Measurements from ENCODE around the gene WNK2.
"Not testable (repeated sequence)": the region's sequence is repeated elsewhere in the genome, so short reads cannot be mapped to it uniquely, and the experiment has no call there.

WNK2 gene

DNA sequence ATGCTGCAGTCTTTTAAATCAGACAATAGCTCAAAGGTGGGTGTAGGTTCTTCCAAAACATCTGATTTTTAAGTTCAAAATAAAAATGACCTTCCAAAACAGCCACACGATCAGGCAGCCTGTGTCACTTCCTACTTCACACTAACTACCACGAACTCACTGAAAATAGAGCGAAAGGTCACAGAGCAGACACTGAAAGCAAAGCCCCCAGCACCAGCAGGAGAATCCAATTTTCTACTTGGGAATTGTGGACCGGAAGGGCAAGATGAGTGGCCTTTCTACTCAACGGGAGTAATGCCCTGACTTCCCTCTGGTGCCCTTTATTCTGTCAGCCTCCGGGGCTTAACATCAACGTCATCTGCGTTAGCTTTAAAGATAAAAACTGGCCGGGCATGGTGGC is 159.7 kb downstream of the WNK2 start:
- H3K27ac ChIP-seq: no peak overlapping the region
- TF ChIP-seq, protein P1, sequence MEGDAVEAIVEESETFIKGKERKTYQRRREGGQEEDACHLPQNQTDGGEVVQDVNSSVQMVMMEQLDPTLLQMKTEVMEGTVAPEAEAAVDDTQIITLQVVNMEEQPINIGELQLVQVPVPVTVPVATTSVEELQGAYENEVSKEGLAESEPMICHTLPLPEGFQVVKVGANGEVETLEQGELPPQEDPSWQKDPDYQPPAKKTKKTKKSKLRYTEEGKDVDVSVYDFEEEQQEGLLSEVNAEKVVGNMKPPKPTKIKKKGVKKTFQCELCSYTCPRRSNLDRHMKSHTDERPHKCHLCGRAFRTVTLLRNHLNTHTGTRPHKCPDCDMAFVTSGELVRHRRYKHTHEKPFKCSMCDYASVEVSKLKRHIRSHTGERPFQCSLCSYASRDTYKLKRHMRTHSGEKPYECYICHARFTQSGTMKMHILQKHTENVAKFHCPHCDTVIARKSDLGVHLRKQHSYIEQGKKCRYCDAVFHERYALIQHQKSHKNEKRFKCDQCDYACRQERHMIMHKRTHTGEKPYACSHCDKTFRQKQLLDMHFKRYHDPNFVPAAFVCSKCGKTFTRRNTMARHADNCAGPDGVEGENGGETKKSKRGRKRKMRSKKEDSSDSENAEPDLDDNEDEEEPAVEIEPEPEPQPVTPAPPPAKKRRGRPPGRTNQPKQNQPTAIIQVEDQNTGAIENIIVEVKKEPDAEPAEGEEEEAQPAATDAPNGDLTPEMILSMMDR (conservative IDR thresholded peaks at IDR 0.05): no peak
- no peak for TF ChIP-seq ZFX (IDR thresholded peaks at IDR 0.05)

DNA sequence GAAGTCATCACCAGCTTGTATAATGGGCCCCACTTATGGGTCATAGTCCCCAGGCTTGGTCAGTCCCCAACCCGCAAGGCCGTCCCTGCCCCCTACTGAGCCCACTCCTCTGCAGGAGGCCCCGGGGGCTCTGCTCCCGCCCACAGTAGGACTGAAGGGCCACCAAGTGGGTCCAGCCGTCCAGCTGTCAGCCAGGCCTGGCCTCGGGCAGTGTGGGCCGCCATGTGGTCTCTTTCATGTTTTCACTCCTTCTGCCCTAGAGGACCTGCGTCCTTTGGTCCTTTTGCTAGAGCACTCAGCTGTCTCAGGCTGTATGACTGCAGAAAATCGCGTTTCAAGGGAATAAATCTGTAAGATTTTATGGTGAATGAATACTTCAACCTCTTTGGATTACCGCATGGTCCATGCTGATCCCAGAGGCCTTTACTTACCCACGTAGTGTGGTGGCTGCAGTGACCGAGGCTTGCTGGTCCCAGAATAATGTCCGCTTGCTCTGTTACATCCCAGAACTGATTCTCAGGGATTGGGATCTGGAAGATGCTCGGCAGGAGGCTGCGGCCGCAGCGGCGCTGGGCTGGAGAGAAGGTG is 161.8 kb downstream of the WNK2 start:
- no peak for TF ChIP-seq ZFX (IDR thresholded peaks at IDR 0.05)
- TF ChIP-seq, protein P1 (conservative IDR thresholded peaks at IDR 0.05): no peak
- H3K27ac ChIP-seq: no peak overlapping the region

DNA sequence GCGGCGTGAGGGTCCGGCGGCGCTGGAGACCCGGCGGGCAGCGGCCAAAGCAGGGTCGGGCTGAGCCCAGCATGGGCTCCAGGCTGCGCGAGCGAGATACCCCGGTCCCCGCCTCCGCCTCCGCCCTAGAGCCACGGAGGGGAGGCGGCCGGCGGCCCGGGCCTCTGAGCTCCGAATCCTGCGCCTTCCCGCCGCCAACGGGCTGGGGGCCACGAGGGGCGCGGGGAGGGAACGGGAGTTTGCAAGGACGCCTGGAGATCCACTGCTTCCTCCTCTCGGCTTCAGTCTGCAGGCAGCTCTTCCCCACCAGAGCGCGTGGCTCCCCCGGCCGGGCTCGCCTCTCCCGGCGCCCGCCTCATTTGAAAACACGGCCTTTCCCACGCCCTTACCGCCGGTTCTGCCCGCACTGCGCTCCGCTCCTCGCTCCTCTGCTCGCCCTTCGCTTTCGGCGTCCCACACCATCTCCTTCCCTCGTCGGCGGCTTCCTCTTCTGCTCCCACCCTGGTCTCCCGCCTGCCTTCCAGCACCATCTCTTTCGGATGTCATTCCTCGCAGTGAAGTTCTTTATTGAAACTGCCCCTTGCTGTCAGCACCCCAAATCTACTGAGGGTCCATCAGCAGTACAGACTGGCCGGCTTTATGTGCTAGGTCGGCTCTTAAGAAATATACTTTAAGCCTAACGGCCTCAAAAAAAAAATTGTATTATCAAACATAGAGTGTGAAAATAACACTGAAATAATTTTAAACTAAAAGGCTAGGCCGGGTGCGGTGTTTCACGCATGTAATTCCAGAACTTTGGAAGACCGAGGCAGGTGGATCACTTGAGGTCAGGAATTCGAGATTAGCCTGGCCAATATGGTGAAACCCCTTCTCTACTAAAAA is 162.5 kb downstream of the WNK2 start:
- TF ChIP-seq ZFX (IDR thresholded peaks at IDR 0.05): no peak
- TF ChIP-seq, protein P1 (conservative IDR thresholded peaks at IDR 0.05): no peak
- H3K27ac ChIP-seq: no peak overlapping the region

DNA sequence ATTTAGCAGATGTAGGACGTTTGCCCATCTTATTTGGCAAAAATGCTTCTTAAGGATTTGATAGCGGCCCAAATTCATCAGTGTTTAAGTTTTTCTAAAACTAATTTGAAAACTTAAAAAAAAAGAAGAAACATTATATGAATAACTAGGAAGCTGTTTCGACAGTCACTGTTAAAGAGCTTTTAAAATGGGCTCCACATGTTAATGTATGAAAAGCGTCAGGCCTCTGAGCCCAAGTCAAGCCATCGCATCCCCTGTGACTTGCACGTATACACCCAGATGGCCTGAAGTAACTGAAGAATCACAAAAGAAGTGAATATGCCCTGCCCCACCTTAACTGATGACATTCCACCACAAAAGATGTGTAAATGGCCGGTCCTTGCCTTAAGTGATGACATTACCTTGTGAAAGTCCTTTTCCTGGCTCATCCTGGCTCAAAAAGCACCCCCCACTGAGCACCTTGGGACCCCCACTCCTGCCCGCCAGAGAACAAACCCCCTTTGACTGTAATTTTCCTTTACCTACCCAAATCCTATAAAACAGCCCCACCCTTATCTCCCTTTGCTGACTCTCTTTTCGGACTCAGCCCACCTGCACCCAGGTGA is 163.5 kb downstream of the WNK2 start:
- not testable (repeated sequence) for H3K27ac ChIP-seq

DNA sequence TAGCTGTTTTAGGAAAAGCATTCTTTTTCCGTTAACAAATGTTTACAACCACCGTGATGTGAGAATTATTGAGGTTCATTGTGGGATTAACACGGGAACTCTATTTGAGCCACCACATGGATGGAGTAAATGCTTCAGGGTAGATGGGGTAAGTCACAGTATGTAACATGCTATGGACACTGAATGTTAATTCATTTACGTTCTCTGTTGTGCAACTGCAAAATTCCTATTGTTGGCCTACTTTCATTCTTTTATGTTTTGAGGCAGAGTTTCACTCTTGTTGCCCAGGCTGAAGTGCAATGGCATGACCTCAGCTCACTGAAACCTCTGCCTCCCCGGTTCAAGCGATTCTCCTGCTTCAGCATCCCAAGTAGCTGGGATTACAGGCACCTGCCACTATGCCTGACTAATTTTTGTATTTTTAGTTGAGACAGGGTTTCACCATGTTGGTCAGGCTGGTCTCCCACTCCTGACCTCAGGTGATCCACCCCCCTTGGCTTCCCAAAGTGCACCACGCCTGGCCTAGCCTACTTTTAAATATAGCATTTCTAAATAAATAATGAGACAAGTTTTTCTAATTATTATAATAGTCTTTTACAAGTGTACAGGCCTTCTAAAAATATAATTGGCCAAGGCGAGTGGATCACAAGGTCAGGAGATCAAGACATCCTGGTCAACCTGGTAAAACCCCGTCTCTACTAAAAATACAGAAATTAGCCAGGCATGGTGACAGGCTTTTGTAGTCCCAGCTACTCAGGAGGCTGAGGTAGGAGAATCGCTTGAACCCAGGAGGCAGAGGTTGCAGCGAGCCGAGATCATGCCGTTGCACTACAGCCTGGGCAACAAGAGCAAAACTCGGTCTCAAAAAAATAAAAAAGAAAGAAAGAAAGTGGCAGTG is 169.7 kb downstream of the WNK2 start:
- H3K27ac ChIP-seq: not testable (repeated sequence)

DNA sequence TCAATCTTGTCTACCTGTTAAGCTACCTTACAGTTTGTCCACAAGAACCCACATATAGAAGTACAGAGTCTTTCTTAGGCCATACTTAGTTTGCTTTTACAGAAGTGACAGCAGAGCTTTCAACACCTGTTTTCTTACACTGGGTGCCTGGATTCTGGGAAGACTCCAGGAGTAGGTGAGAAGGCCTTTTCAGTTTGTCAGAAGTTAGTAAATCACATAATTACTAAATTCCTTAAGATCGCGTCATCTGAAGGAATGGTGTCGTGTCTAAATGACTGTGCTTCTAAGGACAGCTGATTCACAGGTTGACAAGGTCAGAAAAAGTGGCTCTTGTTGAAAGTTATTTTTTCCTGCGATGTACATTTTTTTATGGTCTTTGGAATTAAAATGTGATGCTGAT is 170.5 kb downstream of the WNK2 start:
- TF ChIP-seq, protein P1 (conservative IDR thresholded peaks at IDR 0.05): no peak
- TF ChIP-seq ZFX (IDR thresholded peaks at IDR 0.05): no peak

DNA sequence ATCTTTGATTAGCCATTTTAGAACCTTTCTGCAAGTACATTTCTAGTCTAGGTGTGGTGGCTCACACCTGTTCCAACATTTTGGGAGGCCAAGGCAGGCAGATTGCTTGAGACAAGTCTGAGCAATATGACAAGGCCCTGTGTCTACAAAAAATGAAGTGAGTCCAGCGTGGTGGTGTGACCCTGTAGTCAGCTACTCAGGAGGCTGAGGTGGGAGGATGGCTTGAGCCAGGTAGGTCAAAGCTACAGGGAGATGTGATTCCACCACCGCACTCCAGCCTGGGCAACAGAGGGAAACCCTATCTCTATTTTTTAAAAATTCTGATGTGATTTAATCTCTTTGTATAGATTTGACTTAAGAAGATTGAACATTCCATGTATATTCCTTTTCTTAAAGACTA is 171.9 kb downstream of the WNK2 start:
- no peak for TF ChIP-seq ZFX (IDR thresholded peaks at IDR 0.05)
- TF ChIP-seq, protein P1 (conservative IDR thresholded peaks at IDR 0.05): no peak
- no peak overlapping the region for H3K27ac ChIP-seq

More for the DNA sequence above, 170.5 kb downstream of the WNK2 start:
- H3K27ac ChIP-seq: no peak overlapping the region

DNA sequence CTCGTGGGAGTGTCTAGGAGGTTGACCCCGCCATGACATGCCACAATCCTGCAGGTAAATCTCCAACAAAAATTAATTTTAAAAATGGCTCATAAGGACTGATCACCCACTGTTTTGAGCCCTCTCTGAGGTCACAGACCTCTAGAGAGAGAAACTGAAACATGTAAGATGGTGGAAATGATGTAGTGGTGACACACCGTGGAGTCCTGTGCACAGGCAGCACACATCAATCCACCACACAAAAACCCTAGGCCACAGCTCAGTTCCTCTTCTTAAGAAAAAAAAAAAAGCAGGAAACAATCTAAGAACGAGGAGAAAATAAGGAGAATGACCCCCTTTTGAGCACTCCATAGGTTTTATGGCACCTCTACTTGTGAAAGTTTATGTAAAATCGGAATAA is 173.7 kb downstream of the WNK2 start:
- no peak overlapping the region for H3K27ac ChIP-seq
- TF ChIP-seq, protein P1 (conservative IDR thresholded peaks at IDR 0.05): no peak
- TF ChIP-seq ZFX (IDR thresholded peaks at IDR 0.05): no peak

DNA sequence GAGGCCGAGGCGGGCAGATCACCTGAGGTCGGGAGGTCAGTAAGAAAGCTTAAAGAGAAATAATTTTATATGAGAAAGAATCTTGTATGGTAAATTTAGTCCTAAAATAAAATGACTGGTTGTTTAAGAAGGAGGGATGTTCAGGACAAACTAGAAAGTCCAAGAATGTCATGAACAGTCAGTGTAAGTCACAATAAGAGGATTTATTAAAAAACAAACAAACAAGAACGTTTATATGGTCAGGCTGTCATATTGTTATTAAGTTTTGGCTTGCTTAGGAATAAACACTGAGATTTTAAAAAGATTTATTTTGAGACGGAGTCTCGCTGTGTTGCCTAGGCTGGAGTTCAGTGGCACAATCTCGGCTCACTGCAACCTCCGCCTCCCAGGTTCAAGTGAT is 176.0 kb downstream of the WNK2 start:
- not testable (repeated sequence) for H3K27ac ChIP-seq

Measured in C4-2B (cell line).